Chondrocyte (in vitro differentiated cells): Measurements from ENCODE around the gene DNAI4. TPM values are rescaled to one million over a fixed set of nuclear protein-coding genes. Genes with fewer than 3 reads are reported as not detected.

Experiments
- DNase-seq: peaks from one replicate; pipeline ENCODE4 v3.0.0; 2021; ENCODE audit warnings: mixed read lengths, low spot score
- H3K27ac Mint-ChIP-seq: one replicate; pipeline ENCODE4 v1.8.0; 2021; ENCODE audit warnings: mild to moderate bottlenecking, moderate library complexity, mixed read lengths; ENCODE audit not compliant: unreplicated experiment
- H3K27me3 Mint-ChIP-seq: 2 replicates; pipeline ENCODE4 v1.8.0; 2021; ENCODE audit warnings: low read depth, mixed read lengths
- H3K36me3 Mint-ChIP-seq: 2 replicates; pipeline ENCODE4 v1.8.0; 2021; ENCODE audit warnings: low read depth, mixed read lengths
- H3K4me1 Mint-ChIP-seq: 2 replicates; pipeline ENCODE4 v1.8.0; 2021; ENCODE audit warnings: low read depth, mild to moderate bottlenecking, mixed read lengths
- H3K4me3 Mint-ChIP-seq: one replicate; pipeline ENCODE4 v1.8.0; 2021; ENCODE audit warnings: mild to moderate bottlenecking, moderate library complexity, mixed read lengths; ENCODE audit not compliant: unreplicated experiment
- H3K9me3 Mint-ChIP-seq: 2 replicates; pipeline ENCODE4 v1.8.0; 2021; ENCODE audit warnings: low read depth, mixed read lengths
- CTCF ChIP-seq: fragments of 200-600 bp; sonication (generic); IDR thresholded peaks from 2 replicates; pipeline ENCODE4 v1.5.0; 2021; ENCODE audit warnings: antibody characterized with exemption, mild to moderate bottlenecking, moderate library complexity
- total RNA-seq: library from RNA; stranded (reverse); gene quantifications from 3 replicates; pipeline ENCODE4 v1.2.1, GENCODE V29; 2021

Gene DNAI4
- total RNA-seq, 1 donor from 2014 or later, result 5.8 TPM

- Mint-ChIP-seq H3K4me1 (no peaks in the 10 kb centered on the region), H3K27ac (no peak overlapping the region), H3K27me3 (peaks cover 8% of the 10 kb centered on the region), H3K4me3 (no peak overlapping the region), H3K36me3 (no peaks in the 10 kb centered on the region), H3K9me3 (peaks cover 13% of the 10 kb centered on the region)
- TF ChIP-seq CTCF, result no peak
- DNase-seq, result no peak
These were observed 145.1 kb downstream of the DNAI4 start for GRCh38 chr1:66779475-66780078.

GRCh38 chr1:66778969-66779368 is 145.7 kb downstream of the DNAI4 start:
- H3K36me3 Mint-ChIP-seq, result no peaks in the 10 kb centered on the region
- H3K27ac Mint-ChIP-seq, result no peak overlapping the region
- H3K4me1 Mint-ChIP-seq, result no peaks in the 10 kb centered on the region
- TF ChIP-seq CTCF, result no peak
- H3K27me3 Mint-ChIP-seq, result peaks cover 8% of the 10 kb centered on the region
- H3K4me3 Mint-ChIP-seq, result no peak overlapping the region
- H3K9me3 Mint-ChIP-seq, result peaks cover 8% of the 10 kb centered on the region
- DNase-seq, result no peak

GRCh38 chr1:66778266-66778665 is 146.4 kb downstream of the DNAI4 start:
- no peak for DNase-seq
- Mint-ChIP-seq H3K27ac (no peak overlapping the region), H3K27me3 (peaks cover 8% of the 10 kb centered on the region), H3K36me3 (no peaks in the 10 kb centered on the region), H3K9me3 (peaks cover 8% of the 10 kb centered on the region), H3K4me3 (no peak overlapping the region), H3K4me1 (no peaks in the 10 kb centered on the region)
- no peak for TF ChIP-seq CTCF

- Mint-ChIP-seq H3K4me1 (no peaks in the 10 kb centered on the region), H3K27me3 (peaks cover 8% of the 10 kb centered on the region), H3K4me3 (no peak overlapping the region), H3K9me3 (peaks cover 8% of the 10 kb centered on the region), H3K27ac (no peak overlapping the region), H3K36me3 (no peaks in the 10 kb centered on the region)
- TF ChIP-seq CTCF, result no peak
- DNase-seq, result no peak
These were observed 146.8 kb downstream of the DNAI4 start for GRCh38 chr1:66777831-66778230.

- peaks cover 8% of the 10 kb centered on the region for H3K27me3 Mint-ChIP-seq
- H3K4me1 Mint-ChIP-seq, result no peaks in the 10 kb centered on the region
- H3K9me3 Mint-ChIP-seq, result peaks cover 4% of the 10 kb centered on the region
- no peaks in the 10 kb centered on the region for H3K36me3 Mint-ChIP-seq
- TF ChIP-seq CTCF, result no peak
- no peak for DNase-seq
- no peak overlapping the region for H3K27ac Mint-ChIP-seq
- no peak overlapping the region for H3K4me3 Mint-ChIP-seq
These were observed 149.0 kb downstream of the DNAI4 start for GRCh38 chr1:66775646-66776045.
